Adrenal gland (tissue), 12 donors: ENCODE results near the gene TMEM81. TPM values are rescaled to one million over a fixed set of nuclear protein-coding genes. Genes with fewer than 3 reads are reported as not detected.

ENCODE experiments used
- DNase-seq, 7 donors: peaks; one replicate each; pipeline ENCODE4 v3.0.0-alpha.2; 2019 to 2020
- H3K27ac ChIP-seq, 5 donors: fragments of 200-600 bp; sonication (generic) in 4 of 5; 1 replicate in 3 of 5; 2 replicates in 2 of 5; pipeline versions ENCODE4 v1.5.1 to v1.8.0; 2016 to 2020; ENCODE audit warnings: mild to moderate bottlenecking in 1 of 5
- H3K27me3 ChIP-seq: fragments of 200-600 bp; 2 replicates; pipeline ENCODE4 v1.8.0; 2021
- H3K36me3 ChIP-seq, 2 donors: fragments of 200-600 bp; replicated peaks in 1 of 2; 1 replicate in 1 of 2; 2 replicates in 1 of 2; pipeline versions ENCODE4 v1.5.1 to v1.8.0; 2018 to 2022
- H3K4me1 ChIP-seq, 2 donors: fragments of 200-600 bp; replicated peaks in 1 of 2; 1 replicate in 1 of 2; 2 replicates in 1 of 2; pipeline versions ENCODE4 v1.5.1 to v1.8.0; 2018 to 2021
- H3K4me3 ChIP-seq, 4 donors: fragments of 200-600 bp; sonication (generic) in 3 of 4; one replicate each; pipeline ENCODE4 v1.5.1; 2016 to 2018
- H3K9me3 ChIP-seq, 3 donors: fragments of 200-600 bp; sonication (generic) in 1 of 3; replicated peaks in 1 of 3; 1 replicate in 2 of 3; 2 replicates in 1 of 3; pipeline versions ENCODE4 v1.5.1 to v1.8.0; 2016 to 2021
- POLR2A ChIP-seq, 2 donors: fragments of 450-650 bp; IDR thresholded peaks; one replicate each; pipeline ENCODE4 v1.6.1; 2017; ENCODE audit warnings: antibody characterized with exemption in 2 of 2, mild to moderate bottlenecking in 2 of 2, moderate library complexity in 1 of 2
- WGBS, 4 donors: extraction: QIAGEN DNeasy Blood & Tissue Kit in 2 of 4; methylation state at CpG; one replicate each; pipeline versions ENCODE4 v1.1.5 to v1.1.7; 2013 to 2017; 5-methylcytosine and 5-hydroxymethylcytosine counted together
- intact Hi-C, 2 donors: fragments of 100-400 bp; cut with DNase I; formaldehyde crosslinking; loops; one replicate each; pipeline versions ENCODE4 v1.14.1 to v1.15.0; 2022 to 2023
- polyA plus RNA-seq, 3 donors: library from polyadenylated mRNA; stranded (reverse); fragments of 200-250 nt in 2 of 3; fragments of 350-450 nt in 1 of 3; fragmentation: Illumina TruSeq in 1 of 3; extraction: RNeasy Lipid Tissue Mini Kit (QIAGEN cat#74804) in 1 of 3; gene quantifications; one replicate each; pipeline ENCODE4 v1.2.3, GENCODE V29; 2013 to 2014
- total RNA-seq, 9 donors: library from RNA; depleted of rRNA in 4 of 9; stranded (reverse); fragments of >200 nt in 4 of 9; fragments of 120-200 nt in 1 of 9; fragmentation: NEBNext Ultra II Directional in 1 of 9; extraction: Animal tissue kit (Norgen Biotek cat#: 25700) in 1 of 9; gene quantifications; one replicate each; pipeline versions ENCODE4 v1.1.0 to v1.2.4, GENCODE V29; 2013 to 2023
- TF ChIP-seq, protein P1 (sequence below), 6 experiments: fragments of 450-650 bp in 4 of 6; fragments of 200-600 bp in 2 of 6; sonication (generic) in 1 of 6; IDR thresholded peaks; 1 replicate in 5 of 6; 2 replicates in 1 of 6; pipeline versions ENCODE4 v1.5.1 to v1.8.0; 2016 to 2021; ENCODE audit warnings: antibody characterized with exemption in 6 of 6, mild to moderate bottlenecking in 2 of 6, moderate library complexity in 1 of 6
- donor health status: healthy with polysubstance abuse.
- donor health status: Bipolar disorder and iron deficiency.
- donor health status: DM: yes; HTN: yes; CAD: no.
- donor health status: DM: no; HTN: no; CAD: no.
- donor health status: DM: no; HTN: no; CAD: no.
- donor health status: DM: yes; HTN: yes; CAD: no.

TMEM81 gene
- total and polyA plus RNA-seq, 12 donors = 1.9 to 5.0 (median 3.5) TPM

- H3K4me3 ChIP-seq = no peak overlapping the region
- H3K9me3 ChIP-seq = no peaks in the 10 kb centered on the region
- H3K4me1 ChIP-seq = no peaks in the 10 kb centered on the region
- whole genome bisulfite sequencing, 4 donors = 90 to 96% (median 95%) methylated on average over 3 of the region's 3 CpGs
- no peaks in the 10 kb centered on the region for H3K27me3 ChIP-seq
- H3K36me3 ChIP-seq = peaks cover 0 to 48% of the 10 kb centered on the region in 2 donors
- no peak overlapping the region for H3K27ac ChIP-seq
- TF ChIP-seq POLR2A (IDR thresholded peaks at IDR 0.05) = no peak
- TF ChIP-seq, protein P1, sequence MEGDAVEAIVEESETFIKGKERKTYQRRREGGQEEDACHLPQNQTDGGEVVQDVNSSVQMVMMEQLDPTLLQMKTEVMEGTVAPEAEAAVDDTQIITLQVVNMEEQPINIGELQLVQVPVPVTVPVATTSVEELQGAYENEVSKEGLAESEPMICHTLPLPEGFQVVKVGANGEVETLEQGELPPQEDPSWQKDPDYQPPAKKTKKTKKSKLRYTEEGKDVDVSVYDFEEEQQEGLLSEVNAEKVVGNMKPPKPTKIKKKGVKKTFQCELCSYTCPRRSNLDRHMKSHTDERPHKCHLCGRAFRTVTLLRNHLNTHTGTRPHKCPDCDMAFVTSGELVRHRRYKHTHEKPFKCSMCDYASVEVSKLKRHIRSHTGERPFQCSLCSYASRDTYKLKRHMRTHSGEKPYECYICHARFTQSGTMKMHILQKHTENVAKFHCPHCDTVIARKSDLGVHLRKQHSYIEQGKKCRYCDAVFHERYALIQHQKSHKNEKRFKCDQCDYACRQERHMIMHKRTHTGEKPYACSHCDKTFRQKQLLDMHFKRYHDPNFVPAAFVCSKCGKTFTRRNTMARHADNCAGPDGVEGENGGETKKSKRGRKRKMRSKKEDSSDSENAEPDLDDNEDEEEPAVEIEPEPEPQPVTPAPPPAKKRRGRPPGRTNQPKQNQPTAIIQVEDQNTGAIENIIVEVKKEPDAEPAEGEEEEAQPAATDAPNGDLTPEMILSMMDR (IDR thresholded peaks at IDR 0.05) = no peak
- intact Hi-C loops = no loop called here
- DNase-seq = no peak
Measured at GRCh38 chr1:205088341-205088740, 4.1 kb upstream of the TMEM81 start.

DNA sequence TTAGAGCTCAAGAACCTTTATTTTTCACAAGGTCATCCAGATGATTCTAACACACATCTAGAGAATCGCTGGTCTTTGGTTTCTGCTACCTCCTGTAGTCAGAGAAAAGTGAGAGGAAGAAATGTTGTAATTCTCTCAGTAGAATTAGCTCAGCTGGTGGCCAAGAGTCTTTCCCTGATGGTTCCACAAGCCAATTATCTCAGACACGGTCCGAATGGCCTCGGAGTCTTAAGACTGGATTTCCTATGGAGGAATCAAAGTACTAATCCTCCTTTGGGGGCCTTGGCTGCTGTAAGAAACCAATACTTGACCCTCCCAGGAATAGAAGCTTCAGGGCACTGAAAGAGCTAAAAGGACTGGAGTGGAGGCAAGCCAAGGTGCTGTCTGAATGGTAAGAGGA is 1.8 kb downstream of the TMEM81 start:
- H3K36me3 ChIP-seq = peaks cover 0 to 12% of the 10 kb centered on the region in 2 donors
- intact Hi-C loops = no loop called here
- WGBS, 4 donors = 79 to 97% (median 93%) methylated on average over 4 of the region's 4 CpGs

GRCh38 chr1:205077934-205078311 is 6.3 kb downstream of the TMEM81 start:
- Histone ChIP-seq H3K9me3 (no peaks in the 10 kb centered on the region), H3K27me3 (no peaks in the 10 kb centered on the region), H3K36me3 (no peaks in the 10 kb centered on the region), H3K4me1 (no peaks in the 10 kb centered on the region), H3K27ac (no peak overlapping the region), H3K4me3 (no peak overlapping the region)
- TF ChIP-seq, protein P1 (IDR thresholded peaks at IDR 0.05) = no peak
- no peak for TF ChIP-seq POLR2A (IDR thresholded peaks at IDR 0.05)
- WGBS, 4 donors = 80 to 93% (median 85%) methylated on average over 1 of the region's 1 CpG
- DNase-seq = no peak
- intact Hi-C loops = no loop called here

More for the DNA sequence above, 1.8 kb downstream of the TMEM81 start:
- no peaks in the 10 kb centered on the region for H3K9me3 ChIP-seq
- TF ChIP-seq POLR2A (IDR thresholded peaks at IDR 0.05) = no peak
- TF ChIP-seq, protein P1 (IDR thresholded peaks at IDR 0.05) = no peak
- no peaks in the 10 kb centered on the region for H3K27me3 ChIP-seq
- no peak overlapping the region for H3K4me3 ChIP-seq
- no peak for DNase-seq
- no peaks in the 10 kb centered on the region for H3K4me1 ChIP-seq
- H3K27ac ChIP-seq = no peak overlapping the region

DNA sequence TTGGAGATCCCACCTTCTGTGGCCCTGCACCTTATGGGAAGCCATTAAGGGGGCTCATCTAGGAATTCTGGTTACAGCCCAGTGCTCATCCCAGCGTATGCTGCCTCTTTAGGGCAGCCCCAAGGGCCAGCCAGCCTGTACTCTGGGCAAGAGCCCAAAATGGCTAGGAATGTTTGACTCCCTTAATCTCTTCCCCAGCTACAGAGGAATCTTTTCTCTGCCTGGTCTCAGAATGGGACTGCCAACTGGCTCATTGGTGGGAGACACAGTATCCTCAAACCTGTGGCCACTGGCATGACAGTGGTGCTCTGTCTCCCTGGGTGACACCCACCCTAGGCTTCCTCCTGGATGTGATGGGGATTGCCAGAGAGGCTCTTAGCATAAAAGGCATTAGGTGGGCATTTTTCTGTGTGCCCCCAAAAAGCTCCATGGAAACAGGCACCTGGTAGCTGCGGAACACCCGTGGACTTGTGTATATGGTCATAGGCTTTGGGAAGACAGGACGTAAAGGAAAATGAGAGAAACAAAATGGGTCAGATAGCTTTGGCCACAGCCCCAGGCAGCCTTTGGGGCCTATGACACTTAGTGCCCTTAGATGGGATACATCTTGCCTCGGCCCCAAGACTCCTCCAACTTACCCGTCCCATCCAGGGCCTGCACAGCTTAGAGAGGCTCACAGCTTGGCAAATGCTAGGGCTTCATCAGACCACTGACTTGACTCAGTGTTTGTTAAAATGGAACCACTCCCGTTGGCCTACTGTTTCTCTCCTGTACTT is 6.9 kb downstream of the TMEM81 start:
- no peaks in the 10 kb centered on the region for H3K36me3 ChIP-seq
- H3K4me3 ChIP-seq = no peak overlapping the region
- no peaks in the 10 kb centered on the region for H3K27me3 ChIP-seq
- no peaks in the 10 kb centered on the region for H3K9me3 ChIP-seq
- TF ChIP-seq, protein P1 (IDR thresholded peaks at IDR 0.05) = no peak
- no peak for TF ChIP-seq POLR2A (IDR thresholded peaks at IDR 0.05)
- WGBS, 4 donors = 87 to 94% (median 93%) methylated on average over 7 of the region's 7 CpGs
- no peaks in the 10 kb centered on the region for H3K4me1 ChIP-seq
- no peak overlapping the region for H3K27ac ChIP-seq
- intact Hi-C loops = no loop called here
- DNase-seq = peak in 1 of 7 donors; percentile 21
